Epithelial cell of esophagus (primary cell): ENCODE measurements around the gene HTRA3.

Source experiments
- DNase-seq: peaks from one replicate; pipeline ENCODE4 v3.0.0; 2010; ENCODE audit warnings: low read depth
- H3K4me3 ChIP-seq: 2 replicates; pipeline ENCODE4 v1.5.1; 2011; ENCODE audit warnings: mild to moderate bottlenecking, low read length, control low read depth
- TF ChIP-seq, protein P1 (sequence below): IDR thresholded peaks from 2 replicates; pipeline ENCODE4 v1.5.1; 2011; ENCODE audit warnings: low read depth, mild to moderate bottlenecking, low read length, control low read depth, inconsistent platforms; ENCODE audit not compliant: insufficient read depth; ENCODE audit errors: missing control alignments

The HTRA3 gene

DNA sequence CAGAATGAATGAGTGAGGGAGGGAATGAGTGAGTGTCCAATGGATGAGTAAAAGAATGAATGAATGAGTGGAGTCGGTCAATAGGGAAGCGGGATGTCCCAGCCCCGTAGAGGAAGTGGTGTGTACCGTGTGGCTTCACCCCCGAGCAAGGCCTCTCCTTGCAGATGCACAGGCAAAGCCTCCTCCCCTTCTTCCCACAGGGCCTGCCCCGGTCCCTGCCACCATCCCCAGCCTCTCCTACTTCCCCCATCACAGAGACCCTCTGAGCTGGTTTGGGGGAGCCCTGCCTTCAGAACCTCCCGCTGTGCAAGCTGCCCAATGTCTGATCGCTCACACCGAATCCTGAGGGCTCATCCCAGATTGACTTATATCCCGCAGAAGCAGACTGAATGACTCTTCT is 13.6 kb downstream of the HTRA3 start:
- H3K4me3 ChIP-seq = no peak overlapping the region
- TF ChIP-seq, protein P1, sequence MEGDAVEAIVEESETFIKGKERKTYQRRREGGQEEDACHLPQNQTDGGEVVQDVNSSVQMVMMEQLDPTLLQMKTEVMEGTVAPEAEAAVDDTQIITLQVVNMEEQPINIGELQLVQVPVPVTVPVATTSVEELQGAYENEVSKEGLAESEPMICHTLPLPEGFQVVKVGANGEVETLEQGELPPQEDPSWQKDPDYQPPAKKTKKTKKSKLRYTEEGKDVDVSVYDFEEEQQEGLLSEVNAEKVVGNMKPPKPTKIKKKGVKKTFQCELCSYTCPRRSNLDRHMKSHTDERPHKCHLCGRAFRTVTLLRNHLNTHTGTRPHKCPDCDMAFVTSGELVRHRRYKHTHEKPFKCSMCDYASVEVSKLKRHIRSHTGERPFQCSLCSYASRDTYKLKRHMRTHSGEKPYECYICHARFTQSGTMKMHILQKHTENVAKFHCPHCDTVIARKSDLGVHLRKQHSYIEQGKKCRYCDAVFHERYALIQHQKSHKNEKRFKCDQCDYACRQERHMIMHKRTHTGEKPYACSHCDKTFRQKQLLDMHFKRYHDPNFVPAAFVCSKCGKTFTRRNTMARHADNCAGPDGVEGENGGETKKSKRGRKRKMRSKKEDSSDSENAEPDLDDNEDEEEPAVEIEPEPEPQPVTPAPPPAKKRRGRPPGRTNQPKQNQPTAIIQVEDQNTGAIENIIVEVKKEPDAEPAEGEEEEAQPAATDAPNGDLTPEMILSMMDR = no peak
- DNase-seq = no peak

DNA sequence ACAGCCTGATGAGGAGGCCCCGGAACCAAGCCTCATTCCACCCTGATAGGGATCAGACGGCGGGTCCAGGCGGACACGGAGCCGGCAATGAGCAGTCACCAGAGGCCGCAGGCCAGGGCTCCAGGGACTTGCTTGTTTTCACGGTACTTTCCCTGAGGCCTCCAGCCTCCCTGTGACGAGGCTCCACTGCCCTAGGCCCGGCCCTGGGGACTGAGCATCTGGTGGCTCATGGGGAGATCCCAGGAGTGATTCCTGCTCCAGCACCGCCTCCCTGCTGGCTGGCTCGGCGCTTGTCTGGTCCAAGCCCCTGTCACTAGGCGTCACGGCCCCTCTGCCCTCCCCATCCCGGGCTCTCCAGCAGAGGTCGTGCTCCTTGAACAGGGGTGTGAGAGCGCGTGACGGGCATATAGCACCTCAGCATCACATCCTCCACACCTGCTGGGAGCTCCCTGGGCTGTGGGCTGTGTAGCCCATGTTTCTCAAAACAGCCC is 14.1 kb downstream of the HTRA3 start:
- TF ChIP-seq, protein P1 = no peak
- H3K4me3 ChIP-seq = no peak overlapping the region
- no peak for DNase-seq

DNA sequence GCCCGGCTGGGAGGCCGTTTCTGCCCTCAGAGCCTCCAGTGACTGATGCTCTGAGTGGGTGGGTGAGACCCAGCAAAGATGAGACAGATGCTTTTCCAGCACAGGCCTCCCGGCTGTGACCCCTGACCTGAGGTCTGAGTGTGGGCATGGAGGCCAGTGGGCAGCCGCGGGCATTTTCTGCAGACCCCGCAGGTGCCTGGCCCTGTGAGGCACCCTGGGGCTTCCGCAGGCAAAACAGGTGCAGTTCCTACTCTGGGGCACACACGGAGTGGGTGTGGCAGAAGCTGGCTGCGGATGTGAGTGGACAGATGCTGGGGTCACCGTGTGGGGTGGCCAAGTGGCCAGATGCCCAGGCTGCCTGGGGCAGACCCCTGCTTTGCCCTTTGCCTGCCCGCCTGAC is 14.8 kb downstream of the HTRA3 start:
- no peak overlapping the region for H3K4me3 ChIP-seq
- TF ChIP-seq, protein P1 = no peak
- no peak for DNase-seq

DNA sequence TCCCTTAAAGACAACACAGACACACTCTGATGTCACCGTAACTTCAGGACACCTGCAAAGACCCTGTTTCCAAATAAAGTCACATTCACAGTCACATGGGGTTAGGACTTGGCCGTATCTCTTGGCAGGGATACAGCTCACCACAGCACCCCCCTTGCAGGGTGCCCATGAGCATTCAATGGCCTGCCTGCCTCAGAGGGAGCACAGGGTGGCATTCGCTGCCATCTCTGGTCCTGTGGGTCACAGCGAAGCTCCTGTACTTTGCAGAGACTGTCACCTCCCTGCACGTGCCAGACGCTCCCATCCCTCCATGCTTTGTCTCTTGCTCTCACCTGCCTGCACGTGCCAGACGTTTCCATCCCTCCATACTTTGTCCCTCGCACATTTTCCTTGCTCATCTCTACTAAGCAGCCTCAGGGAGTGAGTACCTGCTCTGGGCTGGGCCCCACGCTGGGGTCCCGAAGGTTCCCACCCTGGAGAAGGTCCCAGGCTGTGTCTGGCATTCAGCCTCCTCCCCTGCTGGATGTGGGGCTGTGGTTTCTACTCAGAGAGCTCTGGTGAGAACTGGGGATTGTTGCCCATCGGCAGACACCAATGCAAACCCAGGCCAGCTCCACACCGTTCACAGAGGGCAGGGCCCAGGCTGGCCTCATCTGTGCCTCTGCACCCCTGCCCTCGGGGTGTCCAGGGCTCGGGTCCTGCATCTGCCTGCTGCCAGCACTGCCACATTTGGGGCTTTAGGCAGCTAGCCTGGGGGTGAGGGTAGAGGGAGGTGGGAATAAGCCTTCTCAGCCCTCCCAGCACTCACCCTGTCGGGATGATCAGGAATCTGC is 15.8 kb downstream of the HTRA3 start:
- no peak overlapping the region for H3K4me3 ChIP-seq
- no peak for DNase-seq
- TF ChIP-seq, protein P1 = no peak

DNA sequence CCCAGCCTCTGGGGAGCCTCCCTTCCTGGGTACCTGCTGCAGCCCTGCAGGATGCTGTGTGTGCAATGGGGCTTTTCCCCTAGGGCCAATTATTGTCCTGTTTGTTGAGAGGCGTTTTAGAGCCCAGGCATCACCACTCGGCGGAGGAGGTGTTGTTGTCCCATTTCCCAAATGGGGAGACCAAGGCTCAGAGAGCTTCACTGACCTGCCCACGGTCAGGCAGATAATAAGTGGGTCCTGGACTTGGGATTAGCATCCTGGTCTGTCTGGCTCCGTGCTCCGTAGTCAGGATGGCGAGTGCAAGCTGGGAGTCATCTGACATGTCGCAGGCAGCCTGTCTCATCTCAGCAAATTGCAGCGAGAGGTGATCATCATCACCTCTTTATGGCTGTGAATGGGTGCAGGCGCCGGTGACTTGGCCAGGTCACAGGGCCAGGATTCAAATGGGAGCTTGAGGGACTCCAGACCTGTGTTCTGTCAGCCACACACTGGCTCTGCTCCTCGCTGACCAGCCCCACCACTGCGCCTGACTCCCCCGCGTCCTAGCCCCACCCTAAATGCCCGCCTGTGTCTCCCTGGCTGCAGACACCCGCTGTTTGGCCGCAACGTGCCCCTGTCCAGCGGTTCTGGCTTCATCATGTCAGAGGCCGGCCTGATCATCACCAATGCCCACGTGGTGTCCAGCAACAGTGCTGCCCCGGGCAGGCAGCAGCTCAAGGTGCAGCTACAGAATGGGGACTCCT is 16.6 kb downstream of the HTRA3 start:
- no peak overlapping the region for H3K4me3 ChIP-seq
- no peak for DNase-seq
- TF ChIP-seq, protein P1 = no peak

DNA sequence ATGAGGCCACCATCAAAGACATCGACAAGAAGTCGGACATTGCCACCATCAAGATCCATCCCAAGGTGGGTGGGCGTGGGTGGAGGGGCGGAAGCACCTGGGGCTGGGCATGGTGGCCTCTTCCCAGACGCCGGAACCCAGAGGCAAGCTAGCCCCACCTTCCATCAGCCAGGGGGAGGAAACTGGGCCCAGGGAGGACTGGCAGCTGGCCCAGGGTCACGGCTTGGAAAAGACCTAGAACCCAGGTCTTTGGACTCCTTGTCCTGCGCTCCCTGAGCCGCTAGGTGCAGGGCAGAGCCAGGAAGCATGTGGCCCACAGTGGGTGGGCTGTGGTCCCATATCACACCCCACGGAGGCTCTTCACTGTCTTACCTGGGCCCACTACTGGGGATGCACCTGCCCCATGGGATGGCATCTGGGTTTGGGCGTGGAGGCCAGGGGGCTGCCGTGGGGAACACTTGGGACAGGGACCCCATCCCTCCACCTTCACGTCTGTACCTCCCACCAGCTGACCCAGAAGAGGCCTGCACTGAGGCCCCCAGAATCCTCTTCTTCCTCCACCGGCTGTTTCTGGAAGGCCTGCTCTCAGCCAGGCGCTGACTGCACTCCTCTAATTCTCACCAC is 17.3 kb downstream of the HTRA3 start:
- H3K4me3 ChIP-seq = no peak overlapping the region
- TF ChIP-seq, protein P1 = no peak
- no peak for DNase-seq
